ENCODE results near the gene CHRNA1. TPM values are rescaled to one million over a fixed set of nuclear protein-coding genes. Genes with fewer than 3 reads are reported as not detected.

The CHRNA1 gene
- total RNA-seq, 4 donors from 2014 or later, result not detected

GRCh38 chr2:174781996-174782395 is 17.7 kb upstream of the CHRNA1 start:
- no peaks in the 10 kb centered on the region for H3K36me3 ChIP-seq
- H3K9me3 ChIP-seq, result no peaks in the 10 kb centered on the region
- H3K4me3 ChIP-seq, result no peak overlapping the region
- TF ChIP-seq POLR2A (IDR thresholded peaks at IDR 0.05) (no peak), CTCF (IDR thresholded peaks at IDR 0.05) (no peak)
- no peaks in the 10 kb centered on the region for H3K4me1 ChIP-seq
- H3K27me3 ChIP-seq, result no peaks in the 10 kb centered on the region
- no peak overlapping the region for H3K27ac ChIP-seq
- intact Hi-C loops (cut with DNase I; ENCODE audit: low total_unique reads), result no loop called here
- no peak for DNase-seq

GRCh38 chr2:174781298-174781697 is 17.0 kb upstream of the CHRNA1 start:
- intact Hi-C loops (cut with DNase I; ENCODE audit: low total_unique reads), result no loop called here
- no peaks in the 10 kb centered on the region for H3K9me3 ChIP-seq
- no peaks in the 10 kb centered on the region for H3K4me1 ChIP-seq
- H3K27ac ChIP-seq, result no peak overlapping the region
- TF ChIP-seq POLR2A (IDR thresholded peaks at IDR 0.05), result no peak
- TF ChIP-seq CTCF (IDR thresholded peaks at IDR 0.05), result no peak
- no peaks in the 10 kb centered on the region for H3K27me3 ChIP-seq
- no peaks in the 10 kb centered on the region for H3K36me3 ChIP-seq
- no peak for DNase-seq
- H3K4me3 ChIP-seq, result no peak overlapping the region

GRCh38 chr2:174780856-174781255 is 16.6 kb upstream of the CHRNA1 start:
- no peak overlapping the region for H3K4me3 ChIP-seq
- no peak overlapping the region for H3K27ac ChIP-seq
- no peak for DNase-seq
- intact Hi-C loops (cut with DNase I; ENCODE audit: low total_unique reads), result no loop called here
- TF ChIP-seq POLR2A (IDR thresholded peaks at IDR 0.05) (no peak), CTCF (IDR thresholded peaks at IDR 0.05) (no peak)
- H3K9me3 ChIP-seq, result no peaks in the 10 kb centered on the region
- H3K27me3 ChIP-seq, result no peaks in the 10 kb centered on the region
- H3K36me3 ChIP-seq, result no peaks in the 10 kb centered on the region
- no peaks in the 10 kb centered on the region for H3K4me1 ChIP-seq

GRCh38 chr2:174780191-174780840 is 16.0 kb upstream of the CHRNA1 start:
- no peaks in the 10 kb centered on the region for H3K4me1 ChIP-seq
- no peaks in the 10 kb centered on the region for H3K36me3 ChIP-seq
- intact Hi-C loops (cut with DNase I; ENCODE audit: low total_unique reads), result no loop called here
- H3K27ac ChIP-seq, result no peak overlapping the region
- no peaks in the 10 kb centered on the region for H3K9me3 ChIP-seq
- DNase-seq, result no peak
- TF ChIP-seq POLR2A (IDR thresholded peaks at IDR 0.05), result no peak
- TF ChIP-seq CTCF (IDR thresholded peaks at IDR 0.05), result no peak
- no peaks in the 10 kb centered on the region for H3K27me3 ChIP-seq
- no peak overlapping the region for H3K4me3 ChIP-seq

- Histone ChIP-seq H3K36me3 (no peaks in the 10 kb centered on the region), H3K9me3 (no peaks in the 10 kb centered on the region), H3K27ac (no peak overlapping the region), H3K27me3 (no peaks in the 10 kb centered on the region), H3K4me1 (no peaks in the 10 kb centered on the region), H3K4me3 (no peak overlapping the region)
- DNase-seq, result no peak
- TF ChIP-seq POLR2A (IDR thresholded peaks at IDR 0.05) (no peak), CTCF (IDR thresholded peaks at IDR 0.05) (no peak)
- intact Hi-C loops (cut with DNase I; ENCODE audit: low total_unique reads), result no loop called here
These were observed 15.2 kb upstream of the CHRNA1 start for GRCh38 chr2:174779361-174779928.

All from uterus (tissue), 4 donors.